Posterior vena cava (tissue), 2 donors: ENCODE results near the gene BEND2. TPM values are rescaled to one million over a fixed set of nuclear protein-coding genes. Genes with fewer than 3 reads are reported as not detected.
"Not testable (repeated sequence)": the region's sequence is repeated elsewhere in the genome, so short reads cannot be mapped to it uniquely, and the experiment has no call there.

Experiments used
- DNase-seq: peaks from one replicate; pipeline ENCODE4 v3.0.0-alpha.2; 2020; ENCODE audit warnings: low spot score
- intact Hi-C, 2 donors: fragments of 100-400 bp; cut with DNase I; formaldehyde crosslinking; loops; one replicate each; pipeline versions ENCODE4 v1.14.1 to v1.14.2; 2022 to 2023
- long read RNA-seq, 2 donors: library from polyadenylated mRNA; unstranded; transcript quantifications; one replicate each; pipeline ENCODE4 v2.0.0, GENCODE V29; 2020 to 2021
- total RNA-seq, 2 donors: library from RNA; stranded (reverse); fragmentation: NEBNext Ultra II Directional; extraction: Animal tissue kit (Norgen Biotek cat#: 25700); gene quantifications; one replicate each; pipeline ENCODE4 v1.2.1, GENCODE V29; 2021
- donor health status: DM: yes; HTN: yes; CAD: no.
- donor health status: DM: yes; HTN: yes; CAD: no.

Gene BEND2
- not detected for total RNA-seq
- long read RNA-seq, donor 1: 0 reads
- long read RNA-seq, donor 2: 0 reads

DNA sequence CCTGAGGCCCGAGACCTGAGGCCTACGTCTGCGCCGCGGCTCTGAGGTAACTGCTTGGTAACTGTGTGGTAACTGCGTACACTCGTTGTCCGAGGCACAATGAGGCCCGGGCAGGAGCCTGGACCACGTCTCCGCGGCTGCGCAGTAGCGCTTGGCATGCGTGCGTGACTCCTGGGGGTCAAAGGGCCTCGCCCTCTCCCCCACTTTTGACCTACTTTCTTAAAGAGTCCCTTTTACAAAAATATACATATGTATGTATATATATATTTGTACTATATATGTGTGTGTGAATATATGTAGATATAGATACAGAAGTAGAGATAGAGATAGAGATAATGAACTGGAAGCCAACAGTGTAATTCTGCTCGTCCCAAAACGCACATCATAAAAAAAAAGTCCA lies at the start of gene BEND2:
TSS of gene BEND2 (minus strand) at position 101 of the 400 bp plus-strand sequence. CDS start 136 bp downstream, outside the sequence.
- no peak for DNase-seq
- intact Hi-C loops: no loop called here

DNA sequence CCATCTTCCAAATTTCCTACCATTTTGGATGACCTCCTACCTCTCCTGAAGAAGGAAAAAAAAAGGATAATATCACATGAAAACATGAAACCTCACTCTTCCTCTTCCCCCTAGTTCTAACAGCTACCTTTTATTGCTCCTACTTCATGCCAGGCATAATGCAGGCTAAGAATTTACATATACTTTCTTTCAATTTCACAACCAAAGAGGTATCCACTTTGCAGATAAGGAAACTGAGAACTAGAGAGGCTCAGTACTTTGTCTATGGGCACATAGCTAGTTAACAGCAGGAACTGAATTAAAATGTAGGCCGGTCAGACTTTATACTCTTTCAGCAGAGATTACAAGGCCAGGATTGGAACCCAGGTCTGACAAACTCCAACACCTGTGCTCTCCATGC lies 34.4 kb upstream of the BEND2 start:
- intact Hi-C loops: no loop called here
- DNase-seq: no peak

DNA sequence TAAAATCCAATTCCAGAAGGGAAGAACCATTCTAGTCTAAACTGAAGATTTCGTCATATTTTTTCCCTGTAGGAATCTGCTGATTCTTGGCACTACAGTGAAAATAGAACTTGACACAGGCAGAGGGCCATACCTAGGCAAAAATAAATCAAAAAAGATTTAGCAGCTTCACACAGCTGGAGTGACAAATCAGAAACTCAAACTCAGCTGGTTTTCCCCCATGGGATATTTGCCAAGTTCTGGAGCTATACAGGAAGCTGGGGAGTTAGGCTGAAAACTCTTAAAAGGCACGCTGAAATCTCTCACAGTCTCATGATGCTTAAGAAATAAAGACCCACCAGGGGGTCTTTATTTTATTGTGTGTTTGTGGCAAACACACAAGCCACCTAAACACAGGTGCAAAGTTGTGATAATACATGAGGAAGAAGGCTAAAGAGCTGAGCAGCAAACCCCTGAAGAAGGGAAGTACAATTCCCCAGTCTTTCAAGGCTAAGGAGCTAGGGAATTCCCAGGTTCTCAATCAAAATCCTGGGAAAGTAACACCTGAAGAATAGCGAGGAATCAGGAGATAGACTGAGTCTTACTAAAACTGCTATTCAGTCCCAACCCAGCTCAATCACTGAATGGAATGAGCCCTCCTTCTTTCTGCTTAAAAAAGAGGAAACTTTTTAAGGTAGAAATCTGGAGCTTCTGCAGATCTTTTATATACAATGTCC lies 32.1 kb upstream of the BEND2 start:
- DNase-seq: no peak
- intact Hi-C loops: no loop called here

DNA sequence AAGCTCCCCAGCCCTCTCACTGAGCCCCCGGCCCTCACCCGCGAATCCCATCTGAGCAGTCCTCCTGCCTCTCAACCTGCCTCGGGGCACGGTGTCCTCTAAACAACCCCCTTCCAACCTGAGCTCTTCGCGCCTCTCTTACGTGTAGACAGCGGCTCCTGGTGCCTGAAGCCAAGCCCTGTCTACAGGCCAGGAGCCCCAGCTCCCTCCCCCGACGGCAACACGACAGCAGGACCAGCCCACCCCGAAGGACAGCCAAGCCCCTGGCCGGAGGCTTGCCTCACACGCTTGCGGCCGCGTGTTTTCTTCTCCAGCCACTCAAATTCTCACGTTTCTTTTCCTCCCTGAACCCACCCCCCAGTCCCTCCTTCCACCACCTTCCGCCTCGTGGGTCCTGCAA lies 9.0 kb upstream of the BEND2 start:
- DNase-seq, intact Hi-C loops: not testable (repeated sequence)

DNA sequence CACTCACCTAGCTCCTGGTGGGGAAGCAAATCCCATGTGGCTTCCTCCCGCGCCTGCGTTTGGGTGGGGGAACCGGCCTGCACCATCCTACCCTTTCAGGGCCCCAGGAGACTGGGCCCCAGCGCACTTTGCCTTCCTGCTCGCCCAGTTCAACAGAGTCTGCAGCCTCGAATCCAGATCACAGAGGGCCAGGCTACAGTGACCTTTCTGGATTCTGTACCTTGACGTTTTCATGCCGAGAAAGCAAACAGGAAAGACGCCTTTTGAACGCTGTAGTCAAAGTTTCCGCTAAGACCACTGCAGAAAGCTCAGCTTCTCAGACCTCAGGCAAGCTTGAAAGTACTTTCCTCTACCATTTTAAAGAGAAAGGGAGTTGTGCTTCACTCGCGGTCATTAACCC lies 7.4 kb upstream of the BEND2 start:
- intact Hi-C loops: no loop called here
- DNase-seq: no peak

DNA sequence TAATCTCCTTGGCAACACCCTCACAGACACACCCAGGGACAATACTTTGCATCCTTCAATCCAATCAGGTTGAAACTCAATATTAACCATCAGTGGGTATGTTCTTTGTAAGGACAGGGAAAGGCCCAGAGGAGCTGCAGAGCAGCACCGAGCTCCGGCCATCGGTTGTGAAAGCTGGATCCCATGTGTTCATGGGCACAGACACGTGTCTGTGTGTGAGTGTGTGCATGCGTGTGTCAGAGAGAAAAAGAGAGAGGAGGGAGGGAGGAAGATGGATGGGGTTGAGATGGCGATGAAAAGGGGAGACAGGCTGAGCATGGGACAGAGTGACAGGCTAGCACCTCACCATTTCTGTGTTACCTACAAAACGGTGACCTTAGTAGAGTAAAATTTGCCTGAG lies 6.8 kb upstream of the BEND2 start:
- intact Hi-C loops: no loop called here

DNA sequence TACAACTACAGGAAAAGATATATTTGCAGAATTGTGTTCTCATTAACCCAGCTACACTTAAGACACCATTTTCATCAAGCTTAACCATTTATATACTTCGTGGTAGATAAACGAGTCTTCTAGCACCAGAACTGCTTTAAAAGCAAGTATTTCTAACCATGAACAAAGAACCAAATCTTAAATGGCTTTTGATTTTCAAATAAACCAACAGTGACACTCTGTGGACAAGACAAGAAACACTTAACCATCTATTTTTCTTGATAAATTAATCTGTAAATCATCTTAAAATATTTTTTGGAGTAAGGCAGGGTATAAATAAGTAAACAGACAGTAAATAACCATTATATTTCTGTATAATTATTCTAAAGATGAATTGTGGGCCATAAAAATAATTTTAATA lies 10.2 kb downstream of the BEND2 start:
- no peak for DNase-seq
- intact Hi-C loops: no loop called here

More for the DNA sequence above, 6.8 kb upstream of the BEND2 start:
- no peak for DNase-seq

DNA sequence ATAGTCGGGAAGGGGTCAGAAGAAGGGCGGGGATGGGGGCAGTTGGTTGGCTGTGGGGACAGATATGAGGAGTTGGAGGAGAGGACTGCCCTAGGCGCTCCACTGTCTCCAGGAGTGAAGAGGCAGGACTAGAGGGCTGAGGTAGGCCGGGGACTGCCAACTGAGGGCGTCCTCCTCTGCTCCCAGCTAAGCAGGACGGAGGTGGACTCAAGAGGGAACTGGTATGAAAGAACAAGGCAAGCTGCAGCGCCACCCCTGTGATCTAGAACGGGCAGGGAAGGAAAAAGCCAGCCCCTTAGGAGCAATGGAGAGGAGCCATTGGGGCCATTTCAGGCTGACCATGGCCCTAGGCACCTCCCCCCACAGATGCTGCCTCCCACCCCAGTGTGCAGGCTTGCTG lies 14.0 kb downstream of the BEND2 start:
- intact Hi-C loops: loop anchor here in 1 of 2 donors (5.0 kb wide), 1 partner anchor 419 kb away; no protein-coding TSS in a partner anchor

DNA sequence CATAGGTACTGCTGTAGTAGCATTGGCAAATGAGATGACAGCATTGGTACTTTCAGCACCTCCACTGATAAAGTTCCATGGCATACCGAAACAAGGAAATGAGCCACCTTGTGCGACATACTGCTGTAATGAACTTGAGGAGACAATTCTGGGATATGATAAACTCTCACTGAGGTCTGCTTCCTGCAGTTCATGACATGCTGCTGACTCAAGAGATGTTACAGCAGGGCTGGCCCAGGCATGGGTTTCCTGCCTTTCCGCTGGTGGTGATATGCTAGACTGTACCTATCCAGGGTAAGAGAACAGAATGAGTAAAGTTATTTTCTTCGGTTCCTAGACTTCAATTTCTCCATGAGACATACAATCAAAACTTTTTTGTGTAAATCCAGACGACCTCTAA lies 17.1 kb downstream of the BEND2 start:
- DNase-seq: no peak
- intact Hi-C loops: no loop called here

More for the DNA sequence above, 14.0 kb downstream of the BEND2 start:
- DNase-seq: no peak

DNA sequence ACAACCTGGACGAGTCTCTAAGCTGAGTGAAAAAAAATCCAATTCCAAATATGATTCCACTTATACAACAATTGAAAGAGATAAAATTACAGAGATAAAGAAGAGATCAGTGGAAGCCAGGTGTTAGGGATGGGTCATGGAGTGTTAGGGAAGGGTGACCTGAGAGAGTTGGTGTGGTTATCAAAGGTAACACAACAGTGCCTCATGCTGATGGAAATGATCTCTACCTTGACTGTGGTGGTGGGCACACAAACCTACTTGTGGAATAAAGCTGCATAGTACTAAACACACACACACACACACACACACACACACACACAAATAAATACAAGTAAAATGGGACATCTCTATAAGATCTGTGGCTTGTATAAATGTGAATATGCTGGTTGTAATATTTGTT lies 26.0 kb downstream of the BEND2 start:
- no peak for DNase-seq
- intact Hi-C loops: no loop called here

DNA sequence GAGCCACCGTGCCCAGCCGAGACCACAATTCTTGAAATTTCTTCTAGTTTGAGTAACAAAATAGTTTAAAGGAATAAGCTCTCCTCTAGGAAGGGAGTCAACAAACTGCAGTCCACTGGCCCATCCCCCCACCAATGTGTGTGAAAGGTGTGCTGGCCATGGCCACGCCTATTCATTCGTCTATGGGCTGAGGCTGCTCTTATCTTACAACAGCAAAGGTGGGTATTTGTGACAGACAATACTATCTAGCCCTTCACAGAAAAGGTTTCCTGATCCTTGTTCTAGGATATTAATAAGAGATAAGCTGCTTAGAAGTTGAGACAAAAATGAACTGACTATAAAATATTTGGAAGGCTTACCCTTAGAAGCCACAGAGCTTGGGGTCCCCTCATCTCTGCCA lies 41.2 kb downstream of the BEND2 start:
- intact Hi-C loops: no loop called here
- DNase-seq: no peak

DNA sequence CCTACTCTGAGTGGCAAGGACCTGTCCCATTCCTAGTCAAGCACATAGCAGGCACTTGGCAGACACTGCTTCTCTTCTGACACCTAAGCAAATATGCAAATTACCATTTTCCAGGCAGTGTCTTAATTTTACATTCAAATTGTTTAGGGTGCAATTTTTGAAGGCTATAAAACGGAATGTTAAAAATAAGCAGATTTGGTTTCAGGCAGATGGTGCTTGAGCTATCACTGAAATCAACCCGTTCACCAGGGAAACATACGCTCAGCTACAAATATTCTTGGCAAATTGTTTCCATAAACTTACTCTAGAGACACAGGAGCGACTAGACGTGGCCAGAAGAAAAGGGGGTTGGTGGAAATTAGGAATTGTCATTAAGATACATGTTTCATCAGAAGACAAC lies 45.7 kb downstream of the BEND2 start:
- intact Hi-C loops: no loop called here
- no peak for DNase-seq

DNA sequence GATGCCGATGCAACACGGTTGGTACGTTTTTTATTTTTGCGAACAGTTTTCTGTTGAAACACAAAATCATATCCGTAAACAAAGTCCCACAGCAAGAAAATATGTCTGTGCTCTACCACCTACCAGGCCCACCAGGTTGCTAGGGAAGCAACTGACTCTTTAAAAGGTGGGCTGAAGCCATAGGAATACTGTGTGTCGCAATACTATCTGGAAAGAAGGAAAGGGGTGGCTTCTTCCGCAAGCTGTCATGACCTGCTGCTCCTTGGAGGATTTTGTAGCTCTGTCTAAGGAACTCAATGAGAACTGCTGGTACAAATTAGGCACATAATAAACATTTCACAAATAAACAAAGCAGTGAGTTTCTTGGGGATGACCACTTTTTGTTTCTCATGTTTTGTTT lies 46.5 kb downstream of the BEND2 start:
- no peak for DNase-seq
- intact Hi-C loops: no loop called here

DNA sequence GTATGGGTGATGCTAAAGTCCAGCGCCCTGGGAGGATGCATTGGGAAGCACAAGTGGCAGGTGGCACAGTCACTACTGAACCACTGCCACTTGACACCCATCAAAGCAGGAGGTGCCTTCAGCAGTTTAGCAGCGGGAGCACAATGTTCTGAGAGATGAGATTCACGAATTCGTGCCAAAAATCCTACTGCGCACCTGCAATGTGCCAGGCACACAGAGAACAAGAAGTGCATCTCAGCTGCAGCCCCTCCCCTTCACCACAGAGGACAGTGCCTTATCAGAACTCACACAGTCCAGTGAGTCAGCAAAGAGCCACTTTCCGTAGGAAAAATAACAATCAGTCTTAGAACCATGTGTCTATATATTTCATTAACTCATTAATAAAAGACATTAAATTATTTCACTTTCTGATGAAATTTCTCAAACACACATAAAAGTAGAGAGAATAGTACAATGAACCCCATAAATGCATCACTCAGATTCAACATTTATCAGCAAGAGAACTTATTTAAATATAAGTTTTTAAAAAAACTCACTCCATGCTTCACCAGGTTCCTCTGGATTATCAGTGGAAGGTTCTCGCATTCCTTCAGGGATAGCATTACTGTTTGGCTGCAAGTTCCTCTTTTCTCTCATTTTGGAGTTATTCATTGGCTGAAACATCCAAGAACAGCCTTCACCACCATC lies 47.0 kb downstream of the BEND2 start:
- DNase-seq: no peak
- intact Hi-C loops: no loop called here

DNA sequence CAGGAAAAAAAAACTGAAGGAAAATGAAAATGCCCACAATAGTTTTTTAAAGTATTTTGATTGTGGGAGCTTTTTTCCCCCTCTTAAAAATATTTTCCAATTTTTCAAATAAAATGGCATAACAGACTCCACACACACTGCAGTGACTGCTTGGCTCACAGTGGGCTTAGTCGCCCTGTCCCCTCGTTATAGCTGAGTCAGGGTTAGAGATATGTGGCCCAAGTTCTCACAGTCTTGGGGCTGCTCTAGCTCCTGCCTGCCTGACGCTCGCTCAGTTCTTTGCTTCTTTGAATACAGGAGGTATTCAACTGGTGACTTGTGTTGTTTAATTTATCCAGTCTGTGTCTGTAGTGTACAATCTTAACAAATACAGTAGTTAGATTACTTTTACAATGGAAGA lies 47.7 kb downstream of the BEND2 start:
- DNase-seq: no peak
- intact Hi-C loops: no loop called here

DNA sequence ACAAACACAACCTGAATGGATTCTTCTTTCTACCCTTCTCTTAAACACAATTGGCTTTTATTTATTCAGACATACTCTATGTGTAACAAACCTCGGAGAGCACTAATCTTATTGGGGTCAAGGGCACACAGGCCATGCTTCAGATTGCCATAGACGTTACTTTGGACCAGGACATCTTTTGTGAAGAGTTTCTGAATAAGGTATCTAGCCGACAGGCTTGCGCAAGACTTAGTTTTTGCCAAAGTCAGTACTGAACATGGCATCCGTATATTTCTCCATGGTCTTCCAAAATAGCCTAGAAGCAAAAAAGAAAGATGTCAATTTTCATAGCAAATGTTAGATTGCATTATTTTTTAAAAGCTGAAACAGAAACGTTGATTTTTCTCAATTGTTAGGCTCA lies 49.8 kb downstream of the BEND2 start:
- no peak for DNase-seq
- intact Hi-C loops: no loop called here

DNA sequence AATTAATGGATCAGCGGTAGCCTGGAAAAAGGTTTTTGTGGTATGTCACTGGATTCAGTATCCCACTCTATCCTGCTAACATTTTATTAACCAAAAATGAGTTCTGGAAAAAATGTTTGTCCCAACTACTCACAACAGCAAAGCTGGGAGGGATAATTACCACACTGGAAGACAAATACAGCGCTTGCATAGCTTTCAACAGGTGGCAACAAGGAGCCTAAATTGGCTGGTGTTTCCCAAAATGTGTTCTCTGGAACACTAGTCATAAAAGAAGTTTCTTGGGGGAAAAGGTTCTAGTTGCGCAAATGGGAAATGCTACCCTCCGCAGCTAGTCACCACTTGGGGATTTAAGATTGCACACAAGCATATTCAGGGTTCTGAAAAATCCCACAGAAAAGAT lies 54.6 kb downstream of the BEND2 start:
- no peak for DNase-seq
- intact Hi-C loops: no loop called here

DNA sequence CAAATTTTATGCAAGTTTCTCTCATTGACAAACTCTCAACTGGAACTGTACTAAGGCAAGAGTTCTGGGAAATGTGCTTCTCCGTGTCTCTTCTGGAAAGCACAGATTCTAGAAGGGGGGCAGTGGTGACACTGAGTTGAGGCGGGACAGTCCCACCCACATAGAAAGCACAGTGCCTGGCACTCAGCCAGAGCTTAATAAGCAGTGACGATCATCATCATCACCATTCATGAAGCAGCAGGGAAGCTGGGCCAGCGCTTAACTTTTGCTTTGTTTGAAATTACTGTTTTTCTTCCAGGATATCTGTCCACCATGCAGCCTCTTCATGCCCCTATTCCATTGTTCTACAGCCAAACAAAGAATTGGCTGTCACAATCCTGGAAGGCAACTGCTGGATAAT lies 60.3 kb downstream of the BEND2 start:
- DNase-seq: no peak
- intact Hi-C loops: no loop called here

DNA sequence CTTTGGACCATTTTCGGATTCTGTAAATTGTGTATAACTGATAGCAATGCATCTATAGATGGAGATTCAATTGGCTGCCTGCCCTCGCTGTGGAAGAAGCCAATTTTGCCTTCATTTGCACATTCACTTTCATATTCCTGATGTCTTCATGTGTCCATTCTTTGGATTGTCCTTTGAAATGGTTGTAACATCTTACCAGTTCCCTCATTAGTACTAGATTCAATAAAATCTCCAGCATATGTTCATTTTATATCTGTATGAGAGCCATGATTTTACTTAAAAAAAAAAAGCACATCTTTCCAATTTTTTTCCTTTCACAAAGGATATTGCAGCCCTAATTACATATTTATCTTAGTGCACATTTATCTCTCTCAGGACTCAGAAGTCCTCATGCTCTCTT lies 61.7 kb downstream of the BEND2 start:
- intact Hi-C loops: loop anchor here in 1 of 2 donors (10.0 kb wide), 1 partner anchor 124 kb away; no protein-coding TSS in a partner anchor
- no peak for DNase-seq

DNA sequence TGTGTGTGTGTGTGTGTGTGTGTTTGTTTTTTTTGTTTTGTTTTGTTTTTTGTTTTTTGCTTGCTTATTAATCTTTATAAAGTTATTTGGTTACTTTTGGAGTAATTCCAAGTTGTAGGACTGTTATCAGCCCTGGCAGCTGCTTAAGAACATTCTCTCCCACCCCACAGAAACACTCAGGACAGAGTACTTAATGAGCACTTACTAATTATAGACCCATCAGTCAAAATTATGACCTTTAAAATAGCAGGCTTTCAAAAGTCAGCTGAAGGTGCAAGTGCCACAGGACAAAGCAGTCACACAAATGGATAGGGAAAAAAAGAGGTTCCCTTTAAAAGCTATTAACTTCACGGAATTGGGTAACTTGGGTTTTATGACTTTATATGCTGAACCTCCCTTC lies 69.0 kb downstream of the BEND2 start:
- DNase-seq: no peak
- intact Hi-C loops: loop anchor here in 1 of 2 donors (10.0 kb wide), 1 partner anchor 117 kb away; no protein-coding TSS in a partner anchor

DNA sequence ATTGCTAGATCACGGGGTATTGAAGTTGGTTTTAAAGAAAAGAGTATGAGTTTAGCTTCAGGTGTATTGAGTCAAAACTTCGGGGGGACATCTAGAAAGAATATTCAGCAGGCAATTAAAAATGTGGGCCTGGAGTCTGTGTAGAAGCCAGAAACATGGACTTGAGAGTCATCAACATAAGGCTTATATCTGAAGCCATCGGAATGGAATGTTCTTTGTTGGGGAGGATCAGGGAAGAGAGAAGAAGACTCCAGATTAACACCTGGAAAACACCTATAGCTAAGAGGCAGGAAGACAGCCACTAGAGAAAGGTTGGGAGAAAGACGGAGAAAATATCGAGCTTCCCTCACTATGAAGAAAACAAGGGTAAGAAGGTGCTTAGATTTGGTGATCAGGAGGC lies 69.5 kb downstream of the BEND2 start:
- no peak for DNase-seq
- intact Hi-C loops: loop anchor here in 1 of 2 donors (10.0 kb wide), 1 partner anchor 116 kb away; no protein-coding TSS in a partner anchor
